GM18868 (cell line): Measurements from ENCODE around the gene TCF15.
"Not testable (repeated sequence)": the region's sequence is repeated elsewhere in the genome, so short reads cannot be mapped to it uniquely, and the experiment has no call there.

Experiments
- ATAC-seq: cut with Tn5 transposase; IDR thresholded peaks from one replicate; pipeline ENCODE4 v1.9.1; 2021; ENCODE audit warnings: mild to moderate bottlenecking, moderate library complexity; ENCODE audit not compliant: unreplicated experiment

Gene TCF15

GRCh38 chr20:642398-643174, 32.5 kb upstream of the TCF15 start:
- no peak for ATAC-seq

DNA sequence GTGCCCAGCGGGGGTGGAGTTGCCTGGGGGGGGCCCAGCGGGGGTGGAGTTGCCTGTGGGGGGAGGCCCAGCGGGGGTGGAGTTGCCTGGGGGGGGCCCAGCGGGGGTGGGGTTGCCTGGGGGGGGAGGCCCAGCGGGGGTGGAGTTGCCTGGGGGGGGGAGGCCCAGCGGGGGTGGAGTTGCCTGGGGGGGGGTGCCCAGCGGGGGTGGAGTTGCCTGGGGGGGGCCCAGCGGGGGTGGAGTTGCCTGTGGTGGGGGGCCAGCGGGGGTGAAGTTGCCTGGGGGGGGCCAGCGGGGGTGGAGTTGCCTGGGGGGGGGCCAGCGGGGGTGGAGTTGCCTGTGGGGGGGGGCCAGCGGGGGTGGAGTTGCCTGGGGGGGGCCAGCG, 31.9 kb upstream of the TCF15 start:
- not testable (repeated sequence) for ATAC-seq

DNA sequence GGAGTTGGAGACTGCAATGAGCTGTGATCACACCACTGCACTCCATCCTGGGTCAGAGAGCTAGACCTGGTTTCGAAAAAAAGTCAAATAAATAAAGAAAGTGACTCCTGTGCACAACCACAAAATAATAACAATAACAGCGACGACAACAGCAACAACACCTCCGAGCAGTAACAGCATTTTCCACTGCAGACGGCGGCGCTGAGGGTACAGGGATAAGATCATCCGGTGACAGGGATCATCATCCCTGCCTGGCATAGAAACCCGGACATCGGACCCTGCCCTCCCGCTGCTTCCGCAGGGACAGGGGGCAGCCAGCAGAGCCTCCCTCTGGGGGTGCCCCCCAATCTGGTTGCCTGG, 31.4 kb upstream of the TCF15 start:
- ATAC-seq: no peak

GRCh38 chr20:640674-641515, 30.8 kb upstream of the TCF15 start:
- ATAC-seq: no peak

DNA sequence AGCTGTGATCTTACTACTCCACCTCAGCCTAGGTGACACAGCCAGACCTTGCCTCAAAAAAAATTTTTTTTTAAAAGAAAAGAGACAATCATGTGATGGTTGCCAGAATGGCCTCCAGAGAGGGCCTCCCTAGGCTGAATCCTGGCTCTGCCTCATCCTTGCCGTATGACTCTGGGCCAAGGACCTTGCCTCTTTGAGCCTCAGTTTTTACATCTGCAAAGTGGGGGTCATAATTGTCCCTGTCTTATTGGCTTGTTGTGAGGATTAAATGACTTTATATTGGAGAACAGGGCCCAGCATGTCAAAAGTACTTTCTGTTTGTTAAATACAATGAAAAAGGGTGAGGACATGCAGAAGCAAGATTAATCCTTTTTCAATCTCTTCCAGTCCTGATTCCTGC, 28.5 kb upstream of the TCF15 start:
- no peak for ATAC-seq

DNA sequence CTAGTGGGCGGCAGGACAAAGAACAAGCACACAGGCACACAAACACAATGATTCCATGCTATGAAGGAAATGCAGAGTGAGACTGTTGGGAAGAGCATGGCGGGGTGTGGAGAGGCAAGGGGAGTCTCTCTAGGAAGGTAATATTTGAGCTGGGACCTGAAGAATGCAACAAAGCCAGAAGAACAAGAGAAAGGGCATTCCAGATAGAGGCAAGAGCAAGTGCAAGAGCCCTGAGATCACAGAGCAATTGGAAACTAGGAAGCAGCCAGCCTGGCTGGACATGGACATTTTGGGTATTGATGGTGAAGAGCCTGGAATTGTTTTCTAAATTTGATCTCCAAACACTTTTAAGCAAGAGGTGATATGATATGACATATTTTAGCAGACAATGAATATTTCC, 27.4 kb upstream of the TCF15 start:
- no peak for ATAC-seq

GRCh38 chr20:635893-636338, 25.8 kb upstream of the TCF15 start:
- ATAC-seq: no peak

GRCh38 chr20:635028-635892, 25.2 kb upstream of the TCF15 start:
- ATAC-seq: no peak

DNA sequence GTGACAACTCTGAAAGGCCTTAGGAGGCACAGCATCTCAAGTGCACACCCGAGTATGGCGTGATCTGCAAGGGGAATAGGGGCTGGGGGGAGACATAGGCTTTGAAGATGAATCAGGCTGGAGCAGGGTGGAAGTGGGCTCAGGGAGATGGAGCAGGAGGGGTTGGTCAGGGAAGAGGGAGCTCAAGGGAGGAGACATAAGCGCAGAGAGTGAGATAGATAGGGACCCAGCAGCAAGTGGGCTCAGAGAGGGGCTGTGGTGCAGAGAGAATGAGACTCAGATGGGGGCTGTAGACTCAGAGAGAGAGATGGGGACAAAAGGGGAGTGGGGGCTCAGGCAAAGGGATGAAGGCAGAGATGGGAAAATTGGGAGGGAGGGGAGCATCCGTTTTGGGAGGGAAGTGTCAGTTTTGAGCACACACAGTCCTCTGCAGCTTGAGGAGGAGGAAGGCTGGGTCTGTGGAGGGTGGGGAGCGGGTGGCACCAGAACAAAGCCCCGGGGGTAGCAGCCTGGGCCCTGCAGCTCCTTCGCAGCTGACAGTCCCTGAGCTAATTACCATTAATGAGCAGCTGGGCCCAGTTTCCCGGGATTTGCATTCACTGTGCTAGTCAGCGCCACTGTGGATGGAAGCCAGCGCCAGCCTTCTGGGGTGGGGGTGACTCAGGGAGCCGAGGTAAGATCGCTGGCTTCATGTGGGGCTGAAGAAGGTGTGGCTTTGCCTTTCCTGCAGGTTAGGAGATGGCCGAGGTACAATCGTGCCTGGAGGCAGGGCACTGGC, 24.2 kb upstream of the TCF15 start:
- ATAC-seq: no peak

- no peak for ATAC-seq
Observed at GRCh38 chr20:631101-631500, 21.0 kb upstream of the TCF15 start.

- ATAC-seq: no peak
Observed at GRCh38 chr20:626579-626978, 16.5 kb upstream of the TCF15 start.

DNA sequence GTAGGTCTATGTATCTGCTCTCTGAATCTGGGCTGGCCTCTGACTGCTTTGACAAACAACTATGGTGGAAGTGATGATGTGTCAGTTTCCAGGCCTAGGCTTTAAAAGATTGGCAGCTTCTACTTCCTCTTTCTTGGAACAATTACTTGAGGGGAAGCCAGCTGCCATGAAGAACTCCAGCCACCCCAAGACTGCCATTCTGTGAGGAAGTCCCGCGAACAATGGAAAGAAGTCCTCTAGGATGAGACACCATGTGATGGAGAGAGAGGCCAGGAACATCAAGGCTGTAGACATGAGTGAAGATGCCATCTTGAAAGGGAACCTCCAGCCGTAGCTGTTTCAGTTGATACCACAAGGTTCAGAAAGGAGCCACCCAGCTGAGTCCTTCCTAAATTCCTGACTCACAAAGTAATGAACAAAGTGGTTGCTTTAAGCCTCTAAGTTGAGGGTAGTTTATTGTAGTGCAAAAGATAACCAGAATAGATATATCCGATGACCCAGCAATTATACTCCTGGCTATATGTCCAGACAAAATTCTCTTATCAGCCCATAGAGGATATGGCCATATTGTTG, 15.3 kb upstream of the TCF15 start:
- no peak for ATAC-seq

GRCh38 chr20:623704-624103, 13.6 kb upstream of the TCF15 start:
- ATAC-seq: no peak

DNA sequence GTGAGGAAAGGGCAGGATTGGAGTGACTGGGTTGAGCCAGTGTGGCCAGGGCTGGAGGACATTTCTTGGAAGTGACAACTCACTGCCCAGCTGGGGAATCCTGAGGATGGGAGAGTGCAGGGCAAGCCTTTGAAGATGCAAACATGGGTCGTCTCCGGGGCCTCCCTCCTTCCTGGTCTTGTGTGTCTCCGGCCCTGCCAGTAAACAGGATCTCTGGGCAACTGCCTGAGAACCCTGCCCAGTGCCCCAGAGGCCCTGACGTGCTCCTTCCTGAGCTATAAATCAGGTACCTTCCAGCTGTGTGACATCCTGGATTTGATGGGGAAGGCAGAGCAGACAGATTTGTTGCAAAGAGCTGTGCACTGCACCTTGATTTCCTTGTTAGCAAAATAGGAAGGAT, 12.9 kb upstream of the TCF15 start:
- no peak for ATAC-seq

- ATAC-seq: no peak
Observed at GRCh38 chr20:622161-622560, 12.1 kb upstream of the TCF15 start.

DNA sequence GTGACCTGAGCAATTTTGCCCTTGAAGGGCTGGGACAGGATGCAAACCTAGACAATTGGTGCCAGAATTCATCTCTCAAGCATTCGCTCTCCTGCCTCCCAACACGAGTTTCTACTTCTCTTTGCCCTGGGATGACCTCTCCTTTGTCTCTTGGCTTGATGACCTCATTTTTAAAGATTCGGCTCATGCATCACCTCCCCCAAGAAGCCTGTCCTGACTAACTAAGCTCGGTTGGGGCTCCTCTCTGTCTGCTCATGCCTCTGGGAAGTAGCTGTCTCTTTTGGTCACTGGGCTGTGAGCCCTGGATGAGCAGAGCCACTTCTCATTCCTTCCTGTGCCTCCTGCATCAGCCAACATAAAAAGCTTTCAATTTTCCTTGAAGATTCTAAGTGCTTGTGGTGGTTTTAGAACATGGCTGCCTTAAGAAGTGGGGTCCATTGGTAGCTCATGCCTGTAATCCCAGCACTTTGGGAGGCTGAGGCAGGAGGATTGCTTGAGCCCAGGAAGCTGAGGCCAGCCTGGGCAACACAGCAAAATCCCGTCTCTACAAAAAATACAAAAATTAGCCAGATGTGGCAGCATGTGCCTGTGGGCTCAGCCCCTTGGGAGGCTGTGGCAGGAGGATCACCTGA, 11.1 kb upstream of the TCF15 start:
- ATAC-seq: no peak

DNA sequence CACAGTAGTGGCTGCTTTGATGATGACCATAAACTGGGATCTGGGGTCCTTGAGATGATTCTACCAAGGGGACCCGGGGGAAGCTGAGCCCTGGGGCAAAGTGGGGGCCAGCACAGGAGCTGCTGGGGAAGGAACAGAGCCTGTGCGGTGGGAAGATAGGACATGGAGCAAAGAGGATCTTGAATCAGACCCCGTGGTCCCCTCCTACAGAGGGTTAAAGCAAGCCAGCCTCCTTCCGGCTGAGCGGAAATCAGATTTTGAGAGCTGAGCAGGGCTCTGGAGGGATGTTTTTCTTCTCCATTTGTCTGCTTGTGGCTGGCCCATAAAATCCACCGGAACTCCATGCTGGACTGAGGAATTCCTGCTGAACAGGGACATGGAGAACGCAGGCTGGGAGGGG, 10.1 kb upstream of the TCF15 start:
- no peak for ATAC-seq

DNA sequence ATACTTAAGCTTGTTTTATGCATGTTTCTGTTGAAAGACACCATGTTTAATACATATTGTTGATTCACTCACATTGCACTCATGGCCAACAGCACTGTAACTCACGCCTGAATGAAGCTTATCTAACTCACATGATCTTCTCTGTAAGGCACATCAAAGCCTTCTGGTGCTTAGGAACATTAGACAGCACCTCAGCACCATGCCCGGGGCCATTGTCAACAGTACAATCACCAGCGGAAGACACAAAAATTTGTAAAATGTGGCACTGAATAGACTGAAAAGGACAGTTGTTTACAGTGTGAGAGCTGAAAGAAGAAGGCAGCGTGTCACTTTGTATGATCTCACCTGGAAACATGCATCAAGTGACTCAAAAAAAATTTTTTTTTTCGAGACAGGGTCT, 8.9 kb upstream of the TCF15 start:
- no peak for ATAC-seq

DNA sequence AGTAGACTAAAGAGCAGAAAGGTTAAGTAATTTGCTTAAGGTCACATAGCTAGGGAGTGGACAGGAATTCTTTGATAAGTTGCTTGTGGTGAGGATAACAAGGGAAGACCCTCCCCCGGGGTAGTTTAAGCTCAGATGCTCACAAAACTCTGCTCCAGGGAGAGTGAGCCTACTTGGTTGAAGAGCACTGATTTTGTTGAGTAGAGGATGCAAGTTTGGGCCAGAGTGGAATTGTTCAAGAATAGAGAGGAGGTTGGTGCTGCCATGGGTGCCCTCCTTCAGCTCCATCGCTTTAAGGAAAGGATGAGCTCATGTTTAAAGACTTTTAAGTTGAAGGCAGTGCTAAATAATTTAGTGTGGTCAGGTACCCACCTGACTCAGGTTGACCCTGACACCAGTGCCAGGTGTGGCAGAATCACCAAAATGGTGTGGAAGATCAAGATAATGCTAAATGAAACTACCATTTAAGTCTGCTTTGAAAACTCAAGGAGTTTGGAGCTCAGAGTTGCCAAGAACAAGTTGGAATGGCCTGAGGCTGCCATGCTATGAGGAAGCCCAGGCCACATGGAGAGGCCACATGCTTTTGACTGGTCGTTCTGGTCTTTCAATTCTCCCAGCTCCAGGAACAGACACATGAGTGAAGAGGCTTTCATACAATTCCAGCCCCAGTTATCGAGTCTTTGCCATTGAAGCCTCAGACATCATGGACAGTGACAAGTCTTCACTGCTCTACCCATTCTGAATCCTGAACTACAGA, 8.0 kb upstream of the TCF15 start:
- ATAC-seq: no peak
